ENCODE data around the gene RASGRP2. TPM values are rescaled to one million over a fixed set of nuclear protein-coding genes. Genes with fewer than 3 reads are reported as not detected.

RASGRP2 gene
- polyA plus RNA-seq, 1 donor (not counting 4 experiments of a cell fraction or from before 2014, with no cell fraction given) = 0.49 TPM

DNA sequence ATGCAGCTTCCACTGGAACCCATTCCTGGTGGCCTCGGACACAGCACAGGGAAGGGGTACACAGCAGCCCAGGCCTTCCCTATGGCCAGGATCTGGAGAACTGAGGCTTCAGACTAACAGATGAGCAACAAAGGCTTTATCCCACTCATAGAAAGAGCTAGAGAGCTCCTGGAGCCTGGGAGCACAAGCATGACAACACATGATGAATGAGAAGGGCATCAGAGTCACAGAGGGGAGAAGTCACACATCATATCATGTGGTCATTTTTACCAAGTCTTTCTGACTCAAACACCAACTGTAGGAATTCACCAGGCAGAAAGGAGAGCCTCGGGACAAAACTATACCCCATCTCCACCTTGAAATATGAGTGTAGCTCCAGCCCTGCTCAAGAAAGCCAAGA, 64.1 kb downstream of the RASGRP2 start:
- Histone ChIP-seq H4K20me1 (ENCODE audit: control insufficient read depth, extremely low read depth, insufficient read depth, low read length) (no peaks in the 10 kb centered on the region), H3K27ac (ENCODE audit: control insufficient read depth, insufficient read depth, low read length) (no peak overlapping the region), H3K9me1 (ENCODE audit: control insufficient read depth, extremely low read depth, insufficient read depth, low read length) (peaks cover under 1% of the 10 kb centered on the region), H3K4me3 (ENCODE audit: control insufficient read depth in 2 of 3, extremely low read depth in 1 of 3, insufficient read depth in 2 of 3, low read depth in 1 of 3, low read length in 3 of 3) (no peak overlapping the region), H3K4me1 (ENCODE audit: control insufficient read depth, extremely low read depth, insufficient read depth, low read length) (peaks cover 21% of the 10 kb centered on the region), H3K27me3 (ENCODE audit: control insufficient read depth, extremely low read depth, insufficient read depth, low read length) (peaks cover 18% of the 10 kb centered on the region), H2AFZ (ENCODE audit: control insufficient read depth, low read length) (no peak overlapping the region), H3K36me3 (ENCODE audit: control insufficient read depth in 2 of 2, extremely low read depth in 1 of 2, insufficient read depth in 2 of 2, low read length in 2 of 2) (no peaks in the 10 kb centered on the region), H3K9me3 (ENCODE audit: control insufficient read depth, low read depth, low read length) (no peaks in the 10 kb centered on the region), H3K9ac (ENCODE audit: control insufficient read depth, extremely low read depth, insufficient read depth, low read length) (no peak overlapping the region), H3K4me2 (ENCODE audit: control insufficient read depth, extremely low read depth, insufficient read depth, low read depth, low read length) (no peak overlapping the region), H3K79me2 (ENCODE audit: control insufficient read depth, insufficient read depth, low read length) (no peaks in the 10 kb centered on the region)
- no peak for DNase-seq (ENCODE audit: low read depth, low spot score)
- dilution Hi-C loops (cut with MboI; ENCODE audit: extremely low pct_ligation_motif_present, low sequenced_read_pairs) = no loop called here
- TF ChIP-seq EZH2 (IDR thresholded peaks at IDR 0.05; ENCODE audit: low read length) = no peak
- TF ChIP-seq, protein P1, sequence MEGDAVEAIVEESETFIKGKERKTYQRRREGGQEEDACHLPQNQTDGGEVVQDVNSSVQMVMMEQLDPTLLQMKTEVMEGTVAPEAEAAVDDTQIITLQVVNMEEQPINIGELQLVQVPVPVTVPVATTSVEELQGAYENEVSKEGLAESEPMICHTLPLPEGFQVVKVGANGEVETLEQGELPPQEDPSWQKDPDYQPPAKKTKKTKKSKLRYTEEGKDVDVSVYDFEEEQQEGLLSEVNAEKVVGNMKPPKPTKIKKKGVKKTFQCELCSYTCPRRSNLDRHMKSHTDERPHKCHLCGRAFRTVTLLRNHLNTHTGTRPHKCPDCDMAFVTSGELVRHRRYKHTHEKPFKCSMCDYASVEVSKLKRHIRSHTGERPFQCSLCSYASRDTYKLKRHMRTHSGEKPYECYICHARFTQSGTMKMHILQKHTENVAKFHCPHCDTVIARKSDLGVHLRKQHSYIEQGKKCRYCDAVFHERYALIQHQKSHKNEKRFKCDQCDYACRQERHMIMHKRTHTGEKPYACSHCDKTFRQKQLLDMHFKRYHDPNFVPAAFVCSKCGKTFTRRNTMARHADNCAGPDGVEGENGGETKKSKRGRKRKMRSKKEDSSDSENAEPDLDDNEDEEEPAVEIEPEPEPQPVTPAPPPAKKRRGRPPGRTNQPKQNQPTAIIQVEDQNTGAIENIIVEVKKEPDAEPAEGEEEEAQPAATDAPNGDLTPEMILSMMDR (optimal IDR thresholded peaks at IDR 0.05 in 1 of 3, IDR thresholded peaks at IDR 0.05 in 1 of 3, conservative IDR thresholded peaks at IDR 0.05 in 1 of 3; ENCODE audit: extremely low read depth in 1 of 3, insufficient read depth in 2 of 3, low read length in 3 of 3) = no peak
- FAIRE-seq = no peak

DNA sequence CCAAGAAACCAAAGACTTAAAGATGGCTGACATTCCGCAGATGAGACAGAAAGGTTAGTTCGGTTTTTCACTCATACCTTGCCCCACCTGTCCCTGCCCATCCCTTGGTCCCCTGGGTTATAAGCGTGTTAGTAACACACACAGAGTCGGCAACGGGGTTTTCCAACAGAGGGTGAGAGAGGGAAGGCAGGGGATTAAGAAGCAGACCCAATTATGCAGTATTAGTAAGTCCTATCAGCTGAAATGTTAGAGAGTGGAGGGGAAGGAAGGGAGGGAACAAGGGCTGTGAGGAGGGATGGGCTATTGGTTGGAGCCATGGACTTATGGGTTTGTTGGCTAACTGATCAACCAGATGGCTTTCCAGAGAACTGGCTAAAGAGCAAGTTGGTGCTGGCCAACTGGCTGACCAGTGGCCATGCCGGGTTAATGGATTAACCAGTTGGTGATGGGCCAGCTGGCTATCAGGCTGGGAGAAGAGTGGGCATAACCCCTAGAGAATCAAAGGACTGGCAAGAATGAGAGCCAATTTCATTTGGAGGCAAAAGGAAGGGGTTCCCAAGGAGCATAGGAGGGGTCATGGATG, 66.4 kb downstream of the RASGRP2 start:
- Histone ChIP-seq H3K4me3 (ENCODE audit: control insufficient read depth in 2 of 3, extremely low read depth in 1 of 3, insufficient read depth in 2 of 3, low read depth in 1 of 3, low read length in 3 of 3) (no peak overlapping the region), H3K9ac (ENCODE audit: control insufficient read depth, extremely low read depth, insufficient read depth, low read length) (no peak overlapping the region), H3K36me3 (ENCODE audit: control insufficient read depth in 2 of 2, extremely low read depth in 1 of 2, insufficient read depth in 2 of 2, low read length in 2 of 2) (no peaks in the 10 kb centered on the region), H3K4me2 (ENCODE audit: control insufficient read depth, extremely low read depth, insufficient read depth, low read depth, low read length) (no peak overlapping the region), H2AFZ (ENCODE audit: control insufficient read depth, low read length) (no peak overlapping the region), H4K20me1 (ENCODE audit: control insufficient read depth, extremely low read depth, insufficient read depth, low read length) (no peaks in the 10 kb centered on the region), H3K4me1 (ENCODE audit: control insufficient read depth, extremely low read depth, insufficient read depth, low read length) (peaks cover 9% of the 10 kb centered on the region), H3K9me1 (ENCODE audit: control insufficient read depth, extremely low read depth, insufficient read depth, low read length) (no peaks in the 10 kb centered on the region), H3K27me3 (ENCODE audit: control insufficient read depth, extremely low read depth, insufficient read depth, low read length) (peaks cover 24% of the 10 kb centered on the region), H3K9me3 (ENCODE audit: control insufficient read depth, low read depth, low read length) (no peaks in the 10 kb centered on the region), H3K79me2 (ENCODE audit: control insufficient read depth, insufficient read depth, low read length) (no peaks in the 10 kb centered on the region), H3K27ac (ENCODE audit: control insufficient read depth, insufficient read depth, low read length) (no peak overlapping the region)
- no peak for DNase-seq (ENCODE audit: low read depth, low spot score)
- no peak for FAIRE-seq
- TF ChIP-seq EZH2 (IDR thresholded peaks at IDR 0.05; ENCODE audit: low read length) = no peak
- TF ChIP-seq, protein P1 (optimal IDR thresholded peaks at IDR 0.05 in 1 of 3, IDR thresholded peaks at IDR 0.05 in 1 of 3, conservative IDR thresholded peaks at IDR 0.05 in 1 of 3; ENCODE audit: extremely low read depth in 1 of 3, insufficient read depth in 2 of 3, low read length in 3 of 3) = no peak
- dilution Hi-C loops (cut with MboI; ENCODE audit: extremely low pct_ligation_motif_present, low sequenced_read_pairs) = no loop called here

Other genes with a start within 250 kb of the RASGRP2 start
- gene SLC22A11, start 188.2 kb downstream of the RASGRP2 start, polyA plus RNA-seq = not detected in 3 replicates
- not detected in 3 replicates for gene SLC22A12, start 152.9 kb downstream of the RASGRP2 start, polyA plus RNA-seq
- gene NRXN2, start 20.9 kb downstream of the RASGRP2 start, polyA plus RNA-seq = not detected in 3 replicates
- gene PYGM, start 15.8 kb upstream of the RASGRP2 start, polyA plus RNA-seq = 0.05 to 0.14 TPM in 2 of 3 replicates, not detected in the other
- gene SF1, start 34.4 kb upstream of the RASGRP2 start, polyA plus RNA-seq = 34.3 to 153 TPM (median 54.5 TPM) in 3 replicates
- 6.7 to 12.5 TPM (median 10.7 TPM) in 3 replicates for gene MAP4K2, start 59.1 kb upstream of the RASGRP2 start, polyA plus RNA-seq
- 14.2 to 19.1 TPM (median 18.2 TPM) in 3 replicates for gene MEN1, start 66.4 kb upstream of the RASGRP2 start, polyA plus RNA-seq
- gene CDC42BPG, start 100.5 kb upstream of the RASGRP2 start, polyA plus RNA-seq = 2.2 to 4.0 TPM (median 2.5 TPM) in 3 replicates
- gene EHD1, start 134.5 kb upstream of the RASGRP2 start, polyA plus RNA-seq = 73.9 to 192 TPM (median 75.6 TPM) in 3 replicates
- gene ATG2A, start 173.1 kb upstream of the RASGRP2 start, polyA plus RNA-seq = 2.4 to 5.7 TPM (median 4.5 TPM) in 3 replicates
- gene PPP2R5B, start 180.5 kb upstream of the RASGRP2 start, polyA plus RNA-seq = 13.7 to 20.6 TPM (median 16.4 TPM) in 3 replicates
- 0.08 TPM in 1 of 3 replicates, not detected in the others for gene GPHA2, start 191.8 kb upstream of the RASGRP2 start, polyA plus RNA-seq
- 0.09 TPM in 1 of 3 replicates, not detected in the others for gene MAJIN, start 228.0 kb upstream of the RASGRP2 start, polyA plus RNA-seq

All from keratinocyte (primary cell).